ENCODE results near the gene ARHGEF28.

The ARHGEF28 gene

DNA sequence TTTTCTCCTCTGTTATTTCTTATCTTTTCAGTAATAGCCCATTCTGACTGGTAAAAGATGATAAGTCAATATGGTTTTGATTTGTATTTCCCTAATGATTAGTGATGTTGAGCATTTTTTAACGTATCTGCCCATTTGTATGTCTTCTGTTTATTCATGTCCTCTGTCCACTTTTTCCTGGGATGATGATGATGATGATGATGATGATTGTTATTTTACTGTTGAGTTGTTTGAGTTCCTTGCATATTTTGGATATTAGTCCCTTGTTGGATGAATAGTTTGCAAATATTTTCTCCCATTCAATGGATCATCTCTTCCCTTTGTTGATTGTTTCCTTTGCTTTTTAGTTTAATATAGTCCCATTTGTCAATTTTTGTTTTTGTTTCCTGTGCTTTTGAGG, 33.4 kb upstream of the ARHGEF28 start:
- no peak for DNase-seq (ENCODE audit: insufficient read length, low spot score)

GRCh38 chr5:73596705-73597328, 29.2 kb upstream of the ARHGEF28 start:
- TF ChIP-seq, protein P1, sequence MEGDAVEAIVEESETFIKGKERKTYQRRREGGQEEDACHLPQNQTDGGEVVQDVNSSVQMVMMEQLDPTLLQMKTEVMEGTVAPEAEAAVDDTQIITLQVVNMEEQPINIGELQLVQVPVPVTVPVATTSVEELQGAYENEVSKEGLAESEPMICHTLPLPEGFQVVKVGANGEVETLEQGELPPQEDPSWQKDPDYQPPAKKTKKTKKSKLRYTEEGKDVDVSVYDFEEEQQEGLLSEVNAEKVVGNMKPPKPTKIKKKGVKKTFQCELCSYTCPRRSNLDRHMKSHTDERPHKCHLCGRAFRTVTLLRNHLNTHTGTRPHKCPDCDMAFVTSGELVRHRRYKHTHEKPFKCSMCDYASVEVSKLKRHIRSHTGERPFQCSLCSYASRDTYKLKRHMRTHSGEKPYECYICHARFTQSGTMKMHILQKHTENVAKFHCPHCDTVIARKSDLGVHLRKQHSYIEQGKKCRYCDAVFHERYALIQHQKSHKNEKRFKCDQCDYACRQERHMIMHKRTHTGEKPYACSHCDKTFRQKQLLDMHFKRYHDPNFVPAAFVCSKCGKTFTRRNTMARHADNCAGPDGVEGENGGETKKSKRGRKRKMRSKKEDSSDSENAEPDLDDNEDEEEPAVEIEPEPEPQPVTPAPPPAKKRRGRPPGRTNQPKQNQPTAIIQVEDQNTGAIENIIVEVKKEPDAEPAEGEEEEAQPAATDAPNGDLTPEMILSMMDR (IDR thresholded peaks at IDR 0.05; ENCODE audit: insufficient read depth, missing control alignments), result peak; percentile 40
- DNase-seq (ENCODE audit: insufficient read length, low spot score), result no peak
- FAIRE-seq, result peak; percentile 75

More for the DNA sequence above, 33.4 kb upstream of the ARHGEF28 start:
- FAIRE-seq, result no peak
- TF ChIP-seq, protein P1 (IDR thresholded peaks at IDR 0.05; ENCODE audit: insufficient read depth, missing control alignments), result no peak

DNA sequence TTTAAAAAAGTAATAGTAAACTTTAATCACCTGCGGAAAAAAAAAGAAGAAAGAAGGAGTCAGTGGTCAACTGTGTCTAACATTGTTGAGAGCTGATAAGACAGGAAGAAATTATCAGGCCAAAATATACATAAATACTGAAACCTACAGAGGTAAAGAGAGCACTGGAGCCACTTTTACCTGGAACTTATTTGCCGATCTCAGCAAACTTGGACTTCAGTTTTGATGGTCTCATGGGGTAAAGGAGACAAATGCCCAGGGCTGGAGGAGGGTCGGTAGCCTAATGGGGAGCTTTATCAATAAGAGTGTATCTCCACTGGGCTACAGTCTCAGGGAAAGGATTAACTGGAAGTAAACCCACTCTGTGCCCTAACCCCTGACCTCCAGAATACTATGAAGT, 26.6 kb upstream of the ARHGEF28 start:
- no peak for DNase-seq (ENCODE audit: insufficient read length, low spot score)
- TF ChIP-seq, protein P1 (IDR thresholded peaks at IDR 0.05; ENCODE audit: insufficient read depth, missing control alignments), result no peak
- no peak for FAIRE-seq

DNA sequence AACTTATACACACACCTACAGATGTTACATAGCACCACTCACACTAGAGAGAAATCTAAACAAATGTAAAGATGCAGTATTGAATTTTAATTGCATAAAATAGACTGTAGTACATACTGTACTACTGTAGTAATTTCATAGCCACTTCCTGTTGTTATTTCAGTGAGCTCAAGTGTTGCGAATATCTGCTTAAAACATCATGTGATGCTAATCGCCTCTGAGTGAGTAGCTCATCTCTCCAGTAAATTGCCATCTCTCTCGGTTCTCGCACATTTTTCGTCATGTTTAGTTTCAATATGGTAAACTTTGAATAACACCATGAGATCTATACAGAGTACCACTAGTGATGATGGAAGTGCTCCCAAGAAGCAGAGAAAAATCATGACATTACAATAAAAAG, 22.0 kb upstream of the ARHGEF28 start:
- DNase-seq (ENCODE audit: insufficient read length, low spot score) (no peak), FAIRE-seq (no peak)
- TF ChIP-seq, protein P1 (IDR thresholded peaks at IDR 0.05; ENCODE audit: insufficient read depth, missing control alignments), result no peak

DNA sequence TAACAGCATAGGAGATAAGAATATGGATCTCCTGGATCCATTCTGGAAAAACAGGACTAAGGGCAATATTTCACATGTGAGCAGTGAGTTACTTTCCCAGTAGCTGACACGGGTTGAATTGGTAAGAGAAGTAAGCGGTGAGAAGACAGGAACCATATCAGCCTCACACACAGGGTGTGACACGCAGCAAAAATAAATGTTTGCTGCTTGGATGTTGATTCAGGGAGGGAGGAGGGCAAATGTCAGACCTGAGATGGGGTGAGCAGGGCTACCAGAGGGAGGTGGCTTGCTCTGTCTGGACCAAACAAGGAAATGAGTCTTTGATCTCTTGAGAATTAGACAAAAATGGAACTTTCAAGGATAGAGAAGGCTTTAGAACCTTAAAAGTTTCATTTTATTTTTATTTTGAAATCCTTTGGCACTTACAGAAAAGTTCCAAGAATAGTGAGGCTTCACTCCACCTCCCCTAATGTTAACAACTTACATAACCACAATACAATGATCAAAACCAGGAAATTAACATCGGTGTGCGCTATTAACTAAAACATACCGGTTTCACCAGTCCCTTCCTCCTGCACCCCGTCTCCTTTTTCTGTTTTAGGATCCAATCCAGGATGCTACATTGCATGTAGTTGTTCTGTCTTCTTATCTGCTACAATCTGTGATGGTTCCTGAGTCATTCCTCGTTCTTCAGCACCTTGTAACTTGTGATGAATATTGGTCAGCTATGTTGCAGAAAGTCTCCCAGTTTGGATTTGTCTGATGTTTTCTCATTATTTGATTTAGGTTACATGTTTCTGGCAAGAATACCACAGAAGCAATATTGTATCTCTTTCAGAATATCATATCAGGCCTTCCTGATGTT, 20.5 kb upstream of the ARHGEF28 start:
- no peak for FAIRE-seq
- TF ChIP-seq, protein P1 (IDR thresholded peaks at IDR 0.05; ENCODE audit: insufficient read depth, missing control alignments), result no peak
- DNase-seq (ENCODE audit: insufficient read length, low spot score), result no peak

DNA sequence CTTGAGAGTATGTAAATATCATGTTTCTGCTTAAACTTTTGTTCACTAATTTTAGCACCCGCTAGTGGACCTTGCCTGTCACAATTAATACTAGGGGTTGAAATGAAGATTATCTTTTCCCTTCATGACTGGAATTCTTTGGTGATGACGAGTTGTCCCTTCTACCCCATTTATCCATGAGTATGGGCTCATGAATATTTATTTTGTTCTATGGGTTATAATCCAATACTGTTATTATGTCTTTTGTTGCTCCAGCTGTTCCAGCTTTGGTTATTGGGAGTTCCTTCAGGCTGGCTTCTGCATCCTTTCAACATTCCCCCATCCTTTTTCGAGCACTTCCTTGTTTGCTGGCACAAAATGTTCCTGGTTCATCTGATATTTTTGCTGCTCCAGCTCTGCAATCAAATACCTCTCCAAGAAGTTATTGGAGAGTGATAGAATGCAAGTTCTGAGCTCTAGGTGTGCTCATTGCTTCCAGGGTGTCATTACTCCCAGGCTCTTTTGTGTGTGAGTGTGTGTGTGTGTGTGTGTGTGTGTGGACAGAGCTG, 19.7 kb upstream of the ARHGEF28 start:
- DNase-seq (ENCODE audit: insufficient read length, low spot score), result no peak
- TF ChIP-seq, protein P1 (IDR thresholded peaks at IDR 0.05; ENCODE audit: insufficient read depth, missing control alignments), result no peak
- no peak for FAIRE-seq

All from D721Med (cell line).